AG04449 (cell line): ENCODE measurements around the gene ATP13A2.

Experiments
- CTCF ChIA-PET: fragments of 350-600 bp; formaldehyde crosslinking; extraction: SDS; loops from one replicate; lab custom pipeline; 2021; ENCODE audit warnings: antibody characterized with exemption; lab: Yijun Ruan, JAX
- POLR2A ChIA-PET: fragments of 400-600, 350-600 bp; formaldehyde crosslinking; extraction: SDS; loops from one replicate; lab custom pipeline; 2020; ENCODE audit warnings: antibody characterized with exemption, inconsistent platforms; lab: Yijun Ruan, JAX
- DNase-seq: peaks from one replicate; pipeline ENCODE4 v3.0.0-alpha.2; 2010; ENCODE audit warnings: low read depth, low spot score
- H3K4me3 ChIP-seq: 2 replicates; pipeline ENCODE4 v1.5.1; 2011; ENCODE audit warnings: low read depth, mild to moderate bottlenecking, control low read depth, low read length
- TF ChIP-seq, protein P1 (sequence below): IDR thresholded peaks from one replicate; pipeline ENCODE4 v1.5.1; 2011; ENCODE audit warnings: mild to moderate bottlenecking, moderate library complexity, low read length, control low read depth, inconsistent platforms; ENCODE audit not compliant: insufficient read depth; ENCODE audit errors: missing control alignments

ATP13A2 gene

DNA sequence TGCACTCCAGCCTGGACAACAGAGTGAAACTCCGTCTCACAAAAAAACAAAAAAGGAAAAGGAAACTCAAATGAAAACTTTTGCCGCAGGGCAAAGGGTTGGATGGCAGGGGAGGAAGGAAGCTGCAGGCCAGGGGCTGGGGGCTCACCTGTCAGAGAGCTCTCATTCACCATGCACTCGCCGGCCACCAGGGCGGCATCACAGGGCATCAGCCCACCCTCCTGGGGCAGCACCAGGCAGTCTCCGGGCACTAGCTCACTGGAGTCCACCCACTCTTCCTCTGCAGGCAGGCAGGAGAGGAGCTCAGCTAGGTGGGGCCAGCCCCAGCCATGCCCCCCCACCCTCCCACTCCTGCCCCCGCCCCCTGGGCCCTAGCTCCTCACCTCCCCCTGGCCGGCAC is 11.9 kb downstream of the ATP13A2 start:
- ChIA-PET POLR2A (interaction anchor here (0.9 kb wide), 1 partner anchor 15 kb away, joined by 3 read pairs; no protein-coding TSS in a partner anchor), CTCF (interaction anchor here (0.7 kb wide), 1 partner anchor 49 kb away, joined by 3 read pairs; no protein-coding TSS in a partner anchor)
- H3K4me3 ChIP-seq, result no peak overlapping the region
- no peak for DNase-seq
- TF ChIP-seq, protein P1, sequence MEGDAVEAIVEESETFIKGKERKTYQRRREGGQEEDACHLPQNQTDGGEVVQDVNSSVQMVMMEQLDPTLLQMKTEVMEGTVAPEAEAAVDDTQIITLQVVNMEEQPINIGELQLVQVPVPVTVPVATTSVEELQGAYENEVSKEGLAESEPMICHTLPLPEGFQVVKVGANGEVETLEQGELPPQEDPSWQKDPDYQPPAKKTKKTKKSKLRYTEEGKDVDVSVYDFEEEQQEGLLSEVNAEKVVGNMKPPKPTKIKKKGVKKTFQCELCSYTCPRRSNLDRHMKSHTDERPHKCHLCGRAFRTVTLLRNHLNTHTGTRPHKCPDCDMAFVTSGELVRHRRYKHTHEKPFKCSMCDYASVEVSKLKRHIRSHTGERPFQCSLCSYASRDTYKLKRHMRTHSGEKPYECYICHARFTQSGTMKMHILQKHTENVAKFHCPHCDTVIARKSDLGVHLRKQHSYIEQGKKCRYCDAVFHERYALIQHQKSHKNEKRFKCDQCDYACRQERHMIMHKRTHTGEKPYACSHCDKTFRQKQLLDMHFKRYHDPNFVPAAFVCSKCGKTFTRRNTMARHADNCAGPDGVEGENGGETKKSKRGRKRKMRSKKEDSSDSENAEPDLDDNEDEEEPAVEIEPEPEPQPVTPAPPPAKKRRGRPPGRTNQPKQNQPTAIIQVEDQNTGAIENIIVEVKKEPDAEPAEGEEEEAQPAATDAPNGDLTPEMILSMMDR, result no peak

DNA sequence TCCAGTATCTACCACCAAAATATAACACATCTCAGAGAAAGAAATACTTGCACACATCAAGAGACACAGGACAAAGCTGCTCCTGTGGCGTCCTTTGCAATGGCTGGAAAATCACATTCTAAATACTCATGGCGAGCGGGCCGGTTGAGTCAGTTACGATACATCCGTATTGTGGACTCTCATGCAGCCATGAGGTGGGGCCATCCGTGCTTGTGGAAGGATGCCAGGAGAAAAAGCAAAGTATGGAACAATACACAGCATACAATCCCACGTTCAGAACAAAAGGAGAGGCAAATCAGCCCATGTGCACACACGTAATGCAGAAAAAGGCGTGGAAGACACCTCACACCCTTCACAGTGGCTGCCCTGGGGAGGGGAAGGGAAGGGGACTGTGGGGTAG is 13.1 kb downstream of the ATP13A2 start:
- ChIA-PET POLR2A (no interaction called here), CTCF (no interaction called here)
- DNase-seq, result no peak
- TF ChIP-seq, protein P1, result no peak
- no peak overlapping the region for H3K4me3 ChIP-seq

DNA sequence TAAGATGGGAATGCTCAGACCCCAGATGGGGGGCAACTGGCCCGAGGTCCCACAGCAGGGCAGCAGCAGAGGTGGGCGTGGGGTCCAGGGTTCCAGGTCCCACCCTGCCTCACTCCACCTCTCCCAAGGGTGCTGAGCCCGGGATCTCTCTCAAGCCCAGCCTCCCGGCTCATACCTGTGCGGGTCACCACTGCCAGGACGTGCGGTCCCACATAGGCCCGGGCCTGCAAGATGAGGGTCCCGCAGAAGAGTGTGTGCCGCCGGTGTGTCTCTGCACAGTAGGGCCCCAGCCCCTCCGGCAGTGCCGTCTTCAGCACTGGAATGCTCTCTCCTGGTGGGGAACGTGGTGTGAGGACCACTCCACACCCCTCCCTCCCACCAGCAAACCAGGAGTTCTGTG is 14.9 kb downstream of the ATP13A2 start:
- no peak for DNase-seq
- CTCF ChIA-PET, result no interaction called here
- no peak overlapping the region for H3K4me3 ChIP-seq
- TF ChIP-seq, protein P1, result no peak
- POLR2A ChIA-PET, result no interaction called here

DNA sequence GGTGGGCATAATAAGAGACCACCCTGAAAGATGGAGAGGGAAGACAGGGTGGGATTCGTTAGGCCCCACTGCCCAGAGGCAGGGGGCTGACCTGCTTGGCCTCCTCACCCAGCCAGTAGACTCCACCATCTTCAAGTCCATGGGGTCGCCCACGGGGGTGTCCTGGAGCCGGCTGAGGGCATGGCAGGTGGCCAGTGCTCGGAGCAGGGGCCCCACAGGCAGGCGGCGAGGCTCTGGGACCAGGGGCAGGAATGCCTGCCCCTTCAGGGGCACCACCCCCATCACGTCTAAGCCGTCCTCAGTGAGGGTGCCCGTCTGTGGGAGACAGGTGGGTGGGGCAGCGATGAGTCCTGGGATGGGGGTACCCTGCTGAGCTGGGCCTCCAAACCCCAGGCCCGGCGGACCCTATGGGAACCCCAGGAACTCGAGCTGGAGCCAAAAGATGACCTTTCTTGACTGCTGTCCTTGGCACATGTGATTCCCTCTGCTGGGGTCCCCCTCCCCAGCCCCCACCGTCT is 18.1 kb downstream of the ATP13A2 start:
- ChIA-PET POLR2A (no interaction called here), CTCF (no interaction called here)
- H3K4me3 ChIP-seq, result no peak overlapping the region
- TF ChIP-seq, protein P1, result no peak
- no peak for DNase-seq

DNA sequence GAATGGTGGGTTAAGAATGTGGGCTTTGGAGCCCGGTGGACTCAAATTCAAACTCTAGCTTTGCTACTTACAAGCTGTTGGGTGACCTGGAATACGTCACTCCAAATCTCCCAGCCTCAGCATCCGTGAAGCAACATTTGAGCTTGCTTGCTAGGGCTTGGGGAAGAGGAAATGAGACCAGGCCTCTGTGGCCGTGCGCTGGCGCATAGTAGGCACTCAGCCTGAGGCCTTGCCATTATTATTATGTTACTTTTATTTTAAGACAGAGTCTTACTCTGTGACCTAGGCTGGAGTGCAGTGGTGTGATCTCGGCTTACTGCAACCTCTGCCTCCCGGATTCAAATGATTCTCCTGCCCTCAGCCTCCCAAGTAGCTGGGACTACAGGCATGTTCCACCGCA is 19.1 kb downstream of the ATP13A2 start:
- DNase-seq, result no peak
- TF ChIP-seq, protein P1, result no peak
- CTCF ChIA-PET, result interaction anchor here (0.7 to 1.1 kb wide), 2 partner anchors 9 to 18 kb away, joined by 3 read pairs; no protein-coding TSS in a partner anchor
- POLR2A ChIA-PET, result no interaction called here
- H3K4me3 ChIP-seq, result no peak overlapping the region

DNA sequence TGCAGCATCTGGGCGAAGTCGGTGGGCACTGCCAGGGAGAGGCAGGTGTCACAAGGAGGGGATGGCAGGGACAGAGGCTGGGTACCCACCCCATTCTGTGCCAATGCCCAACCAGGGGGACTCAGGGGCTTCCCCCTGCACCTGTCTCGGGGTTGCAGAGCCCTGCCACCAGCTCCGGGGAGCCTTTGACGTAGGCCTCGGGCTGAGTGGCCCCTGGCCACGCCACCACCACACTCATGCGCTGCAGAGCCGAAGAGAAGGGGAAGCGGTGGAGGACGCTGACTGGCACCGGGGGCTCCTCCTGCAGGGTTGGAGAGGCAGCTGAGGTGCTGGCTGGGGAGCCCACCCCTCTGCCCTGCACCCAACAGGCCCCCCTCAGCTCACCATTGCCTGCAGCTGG is 19.6 kb downstream of the ATP13A2 start:
- CTCF ChIA-PET, result interaction anchor here (0.7 to 1.1 kb wide), 2 partner anchors 9 to 18 kb away, joined by 3 read pairs; no protein-coding TSS in a partner anchor

More for the DNA sequence above, 19.6 kb downstream of the ATP13A2 start:
- TF ChIP-seq, protein P1, result no peak
- POLR2A ChIA-PET, result no interaction called here
- H3K4me3 ChIP-seq, result no peak overlapping the region
- DNase-seq, result no peak
